NCI-H2171 treated with DMSO at 0.1 percent for 48 hours (cell line): ENCODE results near the gene CACNA2D2.

Experiments used
- DNase-seq: peaks from one replicate; lab custom pipeline; 2025; lab: John Stamatoyannopoulos, UW

CACNA2D2 gene

DNA sequence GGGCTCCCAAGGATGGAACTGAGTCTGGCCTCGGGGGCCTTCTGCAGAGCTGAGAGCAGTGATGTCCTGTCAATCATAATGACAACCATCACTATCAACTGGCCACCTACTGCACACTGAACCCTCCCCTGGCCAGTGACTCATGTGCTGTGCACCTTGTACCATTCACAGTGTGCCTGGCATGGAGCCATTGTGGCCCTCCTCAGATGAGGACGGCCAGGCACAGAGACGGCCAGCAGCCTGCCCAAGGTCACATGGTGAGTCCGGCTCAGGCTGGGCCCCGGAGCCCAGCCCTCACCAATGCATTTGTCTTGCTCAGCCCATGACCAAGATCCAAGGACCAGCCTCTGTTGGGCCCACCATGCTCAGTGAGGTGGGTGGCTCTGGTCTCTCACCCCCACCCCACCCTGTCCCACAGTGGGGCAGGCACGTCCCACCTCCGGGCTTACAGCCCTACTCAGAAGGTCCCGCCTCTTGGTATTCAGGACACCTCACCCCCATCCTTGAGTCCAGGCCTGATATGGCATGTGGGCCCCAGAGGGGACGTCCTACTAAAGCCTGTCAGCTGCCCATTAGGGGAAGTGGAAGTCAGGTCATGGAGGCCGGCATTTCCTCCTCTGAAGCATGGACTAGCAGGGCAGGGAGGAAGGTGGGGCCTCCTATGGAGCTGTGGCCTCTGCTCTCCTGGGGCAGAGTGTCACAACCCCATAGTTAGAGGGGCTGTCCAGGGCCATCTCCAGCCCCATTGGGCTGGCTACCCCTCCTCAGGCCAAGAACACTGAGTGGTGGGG, 108.2 kb downstream of the CACNA2D2 start:
- no peak for DNase-seq

- DNase-seq = no peak
These were observed 110.4 kb downstream of the CACNA2D2 start for GRCh38 chr3:50393061-50393460.

DNA sequence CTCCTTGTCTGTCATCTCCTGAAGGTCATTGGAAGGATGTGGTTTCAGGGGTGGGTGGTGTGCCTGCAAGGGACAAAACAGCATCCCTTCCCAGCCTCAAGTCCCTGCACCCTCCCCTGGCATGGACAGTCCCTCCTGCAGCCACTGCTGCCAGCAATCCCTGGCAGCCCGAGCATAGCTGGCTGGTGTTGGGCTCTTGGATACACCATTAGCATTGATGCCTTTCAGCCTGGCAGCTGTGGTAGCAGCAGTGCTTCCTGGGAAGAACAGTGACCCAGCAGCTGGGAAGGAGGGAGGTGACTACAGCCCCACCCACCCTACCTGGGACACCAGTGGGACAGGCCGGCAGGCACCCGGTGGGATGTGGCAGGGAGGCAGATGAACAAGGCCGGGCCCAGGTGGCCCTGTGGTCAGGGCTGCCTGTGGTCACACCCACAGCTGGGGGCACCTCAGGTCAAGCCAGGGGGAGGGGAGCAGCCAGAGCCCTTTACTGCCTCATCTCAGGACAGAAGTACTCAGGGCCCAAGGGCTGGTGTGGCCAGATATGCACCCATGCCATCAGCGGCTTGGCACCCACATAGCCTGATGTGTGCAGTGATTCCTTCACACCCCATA, 111.2 kb downstream of the CACNA2D2 start:
- no peak for DNase-seq

DNA sequence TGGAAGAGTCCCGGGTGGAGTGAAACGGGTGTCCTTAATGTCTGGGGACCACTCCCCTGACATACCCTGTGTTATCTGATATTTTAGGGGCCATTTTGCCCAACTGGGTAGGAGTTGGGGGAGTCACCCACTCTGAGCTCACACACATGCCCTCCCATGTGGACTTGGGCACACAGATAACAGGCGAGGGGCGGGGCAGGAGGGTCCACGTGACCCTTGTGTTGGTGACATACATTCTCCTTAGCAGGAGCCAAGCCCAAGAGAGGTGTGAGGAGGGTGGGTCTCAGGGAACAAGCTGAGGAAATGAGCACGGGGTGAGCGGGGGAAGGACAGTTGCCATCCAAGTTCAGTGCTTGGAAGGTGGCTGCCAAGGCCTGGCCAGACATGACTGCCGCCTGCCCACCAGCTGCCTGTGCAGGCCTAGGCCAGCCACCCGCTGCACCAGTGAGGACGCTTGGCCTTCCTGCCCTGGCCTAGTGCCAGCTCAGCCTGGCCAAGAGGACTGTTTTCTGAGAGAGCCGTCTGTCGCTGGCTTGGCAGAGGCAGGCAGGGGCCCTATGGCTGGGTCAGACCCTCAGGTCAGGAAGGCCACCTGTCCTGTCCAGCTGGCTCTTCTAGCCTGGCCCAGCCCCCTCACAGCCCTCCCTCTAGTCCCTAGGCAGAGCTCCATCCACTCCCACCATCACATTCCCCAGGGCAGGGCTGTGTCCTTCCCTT, 112.8 kb downstream of the CACNA2D2 start:
- no peak for DNase-seq

DNA sequence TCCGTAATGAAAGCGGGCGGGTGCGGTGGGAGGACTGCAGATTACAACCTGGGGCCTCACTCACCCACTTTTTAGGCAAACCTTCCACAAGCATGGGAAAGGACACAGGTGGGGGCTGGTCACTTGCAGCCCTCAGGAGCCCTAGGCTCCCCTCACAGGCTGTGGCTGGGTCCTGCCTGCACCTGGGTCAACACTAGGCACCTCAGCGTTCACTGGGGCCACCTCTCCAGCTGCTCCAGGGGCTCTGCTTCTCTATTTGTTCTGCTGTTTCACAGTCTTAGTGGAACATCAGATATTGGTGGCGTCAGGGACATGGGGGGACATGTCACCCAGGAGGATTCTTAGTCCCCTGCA, 114.0 kb downstream of the CACNA2D2 start:
- DNase-seq = no peak

- DNase-seq = no peak
These were observed 114.6 kb downstream of the CACNA2D2 start for GRCh38 chr3:50388720-50389413.

GRCh38 chr3:50388016-50388719, 115.3 kb downstream of the CACNA2D2 start:
- DNase-seq = peak; percentile 29

DNA sequence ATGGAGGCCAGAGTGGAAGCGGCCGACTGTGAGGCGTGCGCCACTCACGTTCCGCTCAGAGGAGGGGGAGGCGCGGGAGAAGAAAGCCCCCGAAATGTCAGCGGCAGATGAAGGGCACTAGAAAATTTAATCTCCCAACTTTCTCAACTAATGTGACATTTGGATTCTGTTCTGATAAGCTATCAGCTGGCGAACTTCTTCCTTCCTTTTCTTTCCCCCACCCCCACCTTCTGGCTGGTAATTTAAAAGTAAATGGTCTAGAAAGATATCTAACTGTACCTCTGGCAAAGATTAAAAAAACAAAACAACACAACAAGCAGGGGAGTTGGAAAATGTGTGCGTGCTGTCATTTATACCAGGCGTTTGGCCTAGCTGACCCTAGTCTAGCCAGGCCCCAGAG, 117.7 kb downstream of the CACNA2D2 start:
- DNase-seq = no peak

GRCh38 chr3:50383750-50384149, 119.7 kb downstream of the CACNA2D2 start:
- DNase-seq = no peak

DNA sequence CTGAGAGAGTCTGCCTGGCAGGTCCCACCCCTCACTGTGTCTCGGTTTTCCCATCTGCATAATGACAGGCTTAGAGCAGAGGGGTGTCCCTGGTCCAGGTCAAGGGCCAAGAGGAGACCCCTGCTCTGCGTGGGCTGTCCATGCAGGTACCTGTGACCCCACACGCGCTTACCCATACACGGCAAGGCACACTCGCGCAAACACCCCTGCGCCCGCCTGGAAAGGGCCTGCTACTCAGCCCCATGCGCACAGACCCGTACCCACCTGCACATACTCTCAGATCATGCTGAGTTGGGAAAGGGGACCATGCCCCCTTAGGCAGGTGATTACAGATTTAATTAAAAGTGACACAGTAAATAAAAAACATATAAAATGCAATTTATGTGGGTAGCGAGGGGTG, 120.7 kb downstream of the CACNA2D2 start:
- no peak for DNase-seq

GRCh38 chr3:50381383-50381782, 122.1 kb downstream of the CACNA2D2 start:
- DNase-seq = peak; percentile 88

GRCh38 chr3:50380405-50381085, 122.9 kb downstream of the CACNA2D2 start:
- peak; percentile 48 for DNase-seq

DNA sequence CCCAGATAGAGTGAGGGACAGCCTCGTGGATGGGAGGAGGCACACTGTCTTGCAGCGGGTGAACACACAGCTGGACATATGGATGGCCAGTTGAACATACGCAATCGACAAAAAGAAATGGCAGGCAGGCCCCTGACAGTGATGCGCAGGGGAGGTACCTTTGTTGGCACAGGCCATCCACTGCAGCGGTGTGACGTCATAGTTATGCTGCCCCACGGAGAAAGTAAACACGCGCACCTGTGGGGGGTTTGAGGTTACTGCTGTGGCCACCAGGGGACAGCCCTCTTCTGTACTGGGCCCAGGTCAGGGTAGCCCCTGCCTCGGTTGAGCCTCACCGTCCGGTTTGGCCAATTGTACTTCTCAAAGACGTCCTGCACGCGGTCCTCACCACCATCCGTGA, 124.7 kb downstream of the CACNA2D2 start:
- DNase-seq = no peak

GRCh38 chr3:50378024-50378423, 125.4 kb downstream of the CACNA2D2 start:
- no peak for DNase-seq

- DNase-seq = no peak
These were observed 128.0 kb downstream of the CACNA2D2 start for GRCh38 chr3:50375258-50375931.

DNA sequence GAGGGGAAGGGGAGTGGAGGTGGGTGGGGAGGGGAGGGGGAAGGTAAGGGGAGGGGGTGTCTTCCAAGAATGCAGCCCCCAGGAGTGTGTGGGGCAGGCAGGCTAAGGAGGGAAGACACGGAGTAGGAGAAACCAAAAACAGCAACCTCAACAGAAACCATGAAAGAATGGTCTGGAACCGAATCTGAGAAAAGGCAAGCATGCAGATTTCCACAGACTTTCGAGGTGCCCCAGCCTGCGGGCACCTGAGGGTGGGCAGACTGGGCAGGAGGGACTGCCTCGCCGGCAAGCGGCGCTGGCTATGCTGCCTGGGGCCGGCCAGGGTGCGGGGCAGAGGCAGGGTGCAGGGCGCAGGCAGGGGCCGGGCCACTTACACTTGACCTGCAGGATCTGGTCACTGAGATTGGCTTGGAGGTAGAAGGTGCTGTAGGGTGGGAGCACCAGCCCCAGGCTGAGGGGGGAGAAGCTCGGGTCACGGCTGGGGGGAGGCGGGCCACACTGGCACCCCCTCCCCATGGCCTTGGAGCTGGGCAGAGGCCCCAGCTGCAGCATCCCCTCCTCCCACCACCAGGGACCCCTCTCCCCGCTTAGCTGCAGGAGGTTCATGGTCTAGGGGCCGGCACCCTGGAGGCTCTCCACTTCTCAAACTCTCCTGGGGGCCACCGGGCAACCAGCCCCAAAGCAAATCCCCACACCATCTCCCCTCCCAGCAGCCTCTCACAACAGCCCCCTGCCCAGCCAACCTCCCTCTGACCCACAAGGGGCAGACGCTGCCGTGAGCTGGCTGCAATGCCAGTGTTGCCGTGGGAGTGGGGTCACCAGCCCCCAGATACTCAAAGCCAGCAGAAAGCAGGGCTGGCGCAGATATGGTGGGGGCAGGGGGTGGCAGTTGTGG, 128.8 kb downstream of the CACNA2D2 start:
- DNase-seq = no peak

- DNase-seq = no peak
These were observed 130.0 kb downstream of the CACNA2D2 start for GRCh38 chr3:50373146-50374051.

- DNase-seq = peak; percentile 18
These were observed 131.1 kb downstream of the CACNA2D2 start for GRCh38 chr3:50372349-50372748.
